ENCODE measurements around the gene OPN3.

The OPN3 gene

GRCh38 chr1:241615043-241615974 lies 24.9 kb downstream of the OPN3 start:
- no peak for DNase-seq

DNA sequence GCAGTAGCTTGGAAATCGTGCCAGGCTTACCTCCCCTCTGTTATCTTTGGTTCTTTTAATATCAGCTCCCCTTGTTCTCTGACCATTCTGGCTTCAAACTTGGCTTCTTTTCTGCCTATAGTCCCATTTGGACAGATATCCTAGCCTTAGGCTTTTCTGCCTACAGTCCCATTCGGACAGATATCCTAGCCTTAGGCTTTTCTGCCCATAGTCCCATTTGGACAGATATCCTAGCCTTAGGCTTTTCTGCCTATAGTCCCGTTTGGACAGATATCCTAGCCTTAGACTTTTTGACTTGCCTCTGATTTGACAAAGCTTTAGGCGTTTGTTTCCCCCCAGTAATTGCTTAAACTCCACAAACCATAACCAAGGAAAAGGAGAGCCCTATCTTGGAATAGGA lies 25.6 kb downstream of the OPN3 start:
- DNase-seq: no peak

GRCh38 chr1:241614144-241614543 lies 26.0 kb downstream of the OPN3 start:
- no peak for DNase-seq

DNA sequence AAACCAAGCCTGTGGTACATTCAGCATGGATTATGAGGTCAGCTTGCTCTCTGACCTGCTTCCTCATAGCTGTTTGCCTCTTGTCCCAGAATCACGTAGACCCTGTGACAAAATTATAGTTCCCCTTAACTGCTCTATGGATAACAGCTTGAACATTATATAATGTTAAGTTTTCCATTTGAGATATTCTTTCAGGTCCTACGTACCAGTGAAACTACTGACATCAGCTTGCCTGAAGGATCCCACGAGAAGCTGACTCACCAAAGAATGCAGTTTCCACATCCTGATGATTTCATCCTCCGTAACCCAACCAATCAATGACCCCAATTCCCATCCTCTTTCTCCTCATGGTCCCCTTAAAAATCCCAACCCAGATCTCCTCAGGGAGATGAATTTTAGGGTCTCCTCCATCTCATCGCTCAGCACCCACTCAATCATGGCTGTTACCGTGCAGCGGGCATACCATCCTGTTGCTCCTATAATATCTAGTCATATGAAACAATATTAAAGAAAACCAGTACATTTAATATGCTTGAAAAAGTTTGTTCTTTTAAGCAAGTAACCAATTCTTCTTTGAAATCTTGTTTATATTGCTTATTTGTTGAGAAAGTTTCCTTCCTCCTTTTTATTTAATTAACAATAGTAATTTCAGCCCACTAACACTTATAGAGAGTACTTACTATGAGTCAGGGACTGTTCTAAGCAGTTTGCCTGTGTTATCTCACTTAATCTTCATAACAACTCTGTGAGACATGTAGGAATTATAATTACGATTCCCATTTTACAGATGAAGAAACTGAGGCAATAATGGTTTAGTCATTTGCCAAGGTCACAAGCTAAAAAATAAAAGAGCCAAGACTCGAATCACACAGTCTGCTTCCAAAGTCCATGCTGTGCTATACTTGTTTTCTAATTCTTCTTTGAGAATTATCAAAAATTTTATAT lies 27.4 kb downstream of the OPN3 start:
- no peak for DNase-seq

- no peak for DNase-seq
Measured at GRCh38 chr1:241611736-241612135, 28.4 kb downstream of the OPN3 start.

GRCh38 chr1:241611063-241611462 lies 29.1 kb downstream of the OPN3 start:
- DNase-seq: no peak

GRCh38 chr1:241610056-241610815 lies 29.9 kb downstream of the OPN3 start:
- DNase-seq: no peak

- no peak for DNase-seq
Measured at GRCh38 chr1:241608379-241609033, 31.7 kb downstream of the OPN3 start.

GRCh38 chr1:241607497-241607896 lies 32.7 kb downstream of the OPN3 start:
- DNase-seq: no peak

DNA sequence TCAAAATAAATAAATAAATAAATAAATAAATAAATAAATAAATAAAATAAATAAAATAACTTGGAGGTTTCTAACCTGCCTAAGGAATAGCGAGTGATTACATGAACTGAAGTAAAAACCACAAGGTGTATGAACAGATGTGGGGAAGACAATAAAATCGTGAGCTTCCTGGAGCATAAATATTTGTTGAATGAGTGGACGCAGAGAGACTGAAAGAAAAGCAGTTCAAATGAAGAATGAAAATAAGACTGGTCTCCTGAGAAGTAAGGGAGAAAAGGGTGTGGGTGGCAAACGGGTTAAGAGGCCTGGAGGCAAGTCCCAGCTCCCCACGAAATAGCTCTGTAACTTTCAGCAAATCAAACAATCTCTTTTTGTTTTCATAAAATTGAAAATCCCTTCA lies 33.6 kb downstream of the OPN3 start:
- DNase-seq: no peak

DNA sequence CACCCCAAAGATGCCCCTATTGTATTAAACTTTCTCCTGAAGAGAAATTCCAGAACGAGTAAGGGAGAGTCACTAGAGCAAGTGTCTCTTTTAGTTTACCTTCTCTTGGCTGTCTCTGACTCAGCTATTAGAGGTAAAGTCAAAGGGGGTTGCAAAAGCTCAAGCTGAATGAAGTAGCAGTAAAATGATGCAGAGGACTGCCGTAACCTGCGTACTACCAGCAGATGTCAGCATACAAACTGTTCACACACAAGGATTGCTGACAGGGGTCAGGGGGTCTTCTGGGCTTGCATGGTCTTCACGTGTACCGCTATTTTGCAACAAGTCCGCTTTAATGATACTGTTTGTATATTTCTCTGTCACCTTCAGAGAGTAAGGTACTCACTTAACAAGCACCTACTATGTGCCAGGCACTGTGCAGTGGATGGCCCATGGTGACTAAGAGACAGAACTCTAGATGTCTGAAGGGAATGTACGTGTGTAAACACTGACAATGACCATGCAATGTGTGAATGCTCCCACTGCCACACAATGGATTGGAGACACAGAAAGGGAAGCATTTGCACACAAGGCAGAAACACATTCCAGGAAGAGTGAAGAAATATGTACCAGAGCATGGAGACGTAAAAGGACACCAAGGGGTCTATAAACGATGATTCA lies 34.9 kb downstream of the OPN3 start:
- DNase-seq: no peak

- DNase-seq: no peak
Measured at GRCh38 chr1:241603731-241604245, 36.4 kb downstream of the OPN3 start.

DNA sequence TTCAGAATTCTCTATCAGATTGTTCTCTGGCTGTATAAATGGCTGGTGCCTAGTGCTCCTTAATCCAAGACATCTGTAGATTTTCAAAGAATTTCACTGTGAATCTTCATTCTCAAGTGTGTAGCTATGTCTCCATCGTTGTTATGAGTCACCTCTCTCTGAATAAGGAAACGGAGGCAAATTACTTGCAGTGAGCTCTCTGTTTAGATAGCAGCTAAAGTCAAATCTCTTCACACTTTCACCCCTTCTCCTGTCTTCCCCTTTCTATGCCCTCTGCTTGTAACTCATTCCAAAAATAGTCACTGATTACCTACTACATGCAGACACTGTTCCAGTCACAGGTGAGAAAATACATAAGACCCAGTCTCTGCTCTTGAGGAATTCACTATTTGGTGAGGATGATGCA lies 39.7 kb downstream of the OPN3 start:
- no peak for DNase-seq

- no peak for DNase-seq
Measured at GRCh38 chr1:241598249-241598648, 41.9 kb downstream of the OPN3 start.

GRCh38 chr1:241596633-241597032 lies 43.5 kb downstream of the OPN3 start:
- DNase-seq: no peak

DNA sequence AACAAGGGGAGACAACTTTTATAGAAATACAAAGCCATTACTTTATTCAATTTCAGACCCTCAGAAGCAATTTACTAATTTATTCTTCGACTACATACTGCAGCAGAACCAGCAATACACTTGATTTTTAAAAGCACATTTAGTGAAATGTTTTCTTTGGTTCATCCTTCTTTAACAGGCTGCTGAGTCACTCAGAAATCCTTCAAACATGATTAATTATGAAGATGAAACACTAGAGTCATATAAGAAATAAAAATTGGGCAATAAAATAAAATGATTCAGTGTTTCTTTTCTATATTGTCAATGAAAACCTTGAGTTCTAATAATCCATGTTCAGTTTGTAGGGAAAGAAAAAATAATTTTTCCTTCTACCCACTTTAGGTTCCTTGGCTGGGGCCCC lies 47.0 kb downstream of the OPN3 start:
- no peak for DNase-seq

- DNase-seq: no peak
Measured at GRCh38 chr1:241592273-241592958, 47.8 kb downstream of the OPN3 start.

- no peak for DNase-seq
Measured at GRCh38 chr1:241591736-241592135, 48.4 kb downstream of the OPN3 start.

- no peak for DNase-seq
Measured at GRCh38 chr1:241591317-241591716, 48.9 kb downstream of the OPN3 start.

GRCh38 chr1:241590719-241591118 lies 49.5 kb downstream of the OPN3 start:
- DNase-seq: no peak

DNA sequence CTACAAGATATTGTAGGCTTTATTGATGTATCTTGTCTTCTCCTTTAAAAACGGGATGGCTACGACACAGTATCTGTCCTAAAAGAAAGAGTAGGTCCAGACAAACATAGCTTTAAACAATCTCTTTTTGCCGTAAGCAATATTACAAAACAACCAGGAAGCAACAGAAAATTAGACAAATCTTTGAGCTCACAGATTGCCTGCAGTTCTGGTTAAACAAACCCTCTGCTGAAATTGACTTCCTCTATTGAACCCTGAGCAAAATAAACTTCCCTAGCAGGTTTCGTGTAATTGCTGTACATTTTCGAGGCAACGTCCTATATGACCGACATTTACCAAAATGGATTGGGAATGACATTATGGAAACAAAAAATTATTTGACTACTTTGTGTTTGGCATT lies 50.6 kb downstream of the OPN3 start:
- no peak for DNase-seq
